ENCODE data around the gene TPCN1. TPM values are rescaled to one million over a fixed set of nuclear protein-coding genes. Genes with fewer than 3 reads are reported as not detected.

Gene TPCN1
- total RNA-seq, 4 donors from 2014 or later: 27.6 to 82.3 (median 46.3) TPM

GRCh38 chr12:113228394-113229028, 7.2 kb downstream of the TPCN1 start:
- no peak for TF ChIP-seq CTCF (IDR thresholded peaks at IDR 0.05; ENCODE audit: low read depth)

- no peak for TF ChIP-seq CTCF (IDR thresholded peaks at IDR 0.05; ENCODE audit: low read depth)
Observed at GRCh38 chr12:113230315-113231234, 9.3 kb downstream of the TPCN1 start.

- no peak for TF ChIP-seq CTCF (IDR thresholded peaks at IDR 0.05; ENCODE audit: low read depth)
Observed at GRCh38 chr12:113231235-113232088, 10.2 kb downstream of the TPCN1 start.

GRCh38 chr12:113232089-113232839, 11.0 kb downstream of the TPCN1 start:
- no peak for TF ChIP-seq CTCF (IDR thresholded peaks at IDR 0.05; ENCODE audit: low read depth)

- no peak for TF ChIP-seq CTCF (IDR thresholded peaks at IDR 0.05; ENCODE audit: low read depth)
Observed at GRCh38 chr12:113232840-113233585, 11.7 kb downstream of the TPCN1 start.

- TF ChIP-seq CTCF (IDR thresholded peaks at IDR 0.05; ENCODE audit: low read depth): no peak
Observed at GRCh38 chr12:113233967-113234366, 12.7 kb downstream of the TPCN1 start.

Measured in subcutaneous adipose tissue (tissue), 4 donors.